GM12872 (cell line): ENCODE data around the gene CXCR6.

Experiments
- TF ChIP-seq, protein P1 (sequence below): IDR thresholded peaks from 3 replicates; pipeline ENCODE4 v1.5.1; 2011; ENCODE audit warnings: low read depth, mild to moderate bottlenecking, low read length, moderate library complexity; ENCODE audit not compliant: insufficient read depth

CXCR6 gene

GRCh38 chr3:45965653-45966052 lies 22.4 kb downstream of the CXCR6 start:
- TF ChIP-seq, protein P1, sequence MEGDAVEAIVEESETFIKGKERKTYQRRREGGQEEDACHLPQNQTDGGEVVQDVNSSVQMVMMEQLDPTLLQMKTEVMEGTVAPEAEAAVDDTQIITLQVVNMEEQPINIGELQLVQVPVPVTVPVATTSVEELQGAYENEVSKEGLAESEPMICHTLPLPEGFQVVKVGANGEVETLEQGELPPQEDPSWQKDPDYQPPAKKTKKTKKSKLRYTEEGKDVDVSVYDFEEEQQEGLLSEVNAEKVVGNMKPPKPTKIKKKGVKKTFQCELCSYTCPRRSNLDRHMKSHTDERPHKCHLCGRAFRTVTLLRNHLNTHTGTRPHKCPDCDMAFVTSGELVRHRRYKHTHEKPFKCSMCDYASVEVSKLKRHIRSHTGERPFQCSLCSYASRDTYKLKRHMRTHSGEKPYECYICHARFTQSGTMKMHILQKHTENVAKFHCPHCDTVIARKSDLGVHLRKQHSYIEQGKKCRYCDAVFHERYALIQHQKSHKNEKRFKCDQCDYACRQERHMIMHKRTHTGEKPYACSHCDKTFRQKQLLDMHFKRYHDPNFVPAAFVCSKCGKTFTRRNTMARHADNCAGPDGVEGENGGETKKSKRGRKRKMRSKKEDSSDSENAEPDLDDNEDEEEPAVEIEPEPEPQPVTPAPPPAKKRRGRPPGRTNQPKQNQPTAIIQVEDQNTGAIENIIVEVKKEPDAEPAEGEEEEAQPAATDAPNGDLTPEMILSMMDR = no peak

GRCh38 chr3:45966371-45966791 lies 23.1 kb downstream of the CXCR6 start:
- TF ChIP-seq, protein P1 = no peak

DNA sequence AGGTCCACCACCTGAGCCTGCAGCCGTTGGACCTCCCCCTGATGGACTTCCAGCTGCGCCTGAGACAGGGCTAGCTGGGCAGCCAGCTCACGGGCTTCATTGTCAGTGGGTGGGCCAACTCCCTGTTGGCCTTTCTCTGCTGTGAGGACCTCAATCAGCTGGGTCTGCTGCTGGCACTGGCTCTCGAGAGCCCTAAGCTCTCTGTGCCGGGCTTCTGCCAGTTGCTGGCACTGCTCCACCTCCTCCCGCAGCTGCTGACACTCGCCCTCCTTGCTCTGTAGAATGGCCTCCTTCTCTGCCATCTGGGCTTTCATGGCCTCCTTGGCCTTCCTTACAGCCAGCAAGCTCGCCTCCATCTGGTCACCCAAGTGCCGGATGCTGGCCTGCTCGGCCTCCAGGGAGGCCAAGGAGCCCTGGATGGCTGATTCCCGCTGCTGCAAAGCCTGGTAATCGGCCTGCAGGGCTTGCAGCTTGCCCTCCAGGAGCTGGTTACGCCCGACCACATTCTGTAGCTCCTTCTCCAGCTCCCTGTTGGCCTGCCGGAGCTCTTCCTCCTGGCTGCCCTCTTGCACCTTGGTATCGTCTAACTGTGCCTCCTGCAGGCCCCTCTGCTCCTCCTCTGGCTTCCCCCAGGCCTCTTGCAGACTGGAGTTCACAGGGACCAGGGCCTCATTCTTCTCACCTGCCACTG lies 23.8 kb downstream of the CXCR6 start:
- TF ChIP-seq, protein P1 = no peak

- TF ChIP-seq, protein P1 = no peak
These were observed 24.5 kb downstream of the CXCR6 start for GRCh38 chr3:45967724-45968123.

GRCh38 chr3:45968149-45968548 lies 24.9 kb downstream of the CXCR6 start:
- TF ChIP-seq, protein P1 = no peak

GRCh38 chr3:45968706-45969105 lies 25.4 kb downstream of the CXCR6 start:
- TF ChIP-seq, protein P1 = no peak

- TF ChIP-seq, protein P1 = no peak
These were observed 25.9 kb downstream of the CXCR6 start for GRCh38 chr3:45969116-45969515.
